Fibroblast of lung (primary cell): ENCODE data around the gene PPM1D. TPM values are rescaled to one million over a fixed set of nuclear protein-coding genes. Genes with fewer than 3 reads are reported as not detected.
"Not testable (repeated sequence)": the region's sequence is repeated elsewhere in the genome, so short reads cannot be mapped to it uniquely, and the experiment has no call there.

Source experiments
- DNase-seq, 2 donors: peaks; one replicate each; pipeline versions ENCODE4 v3.0.0 to v3.0.0-alpha.2; 2010; ENCODE audit warnings: low read depth in 2 of 2
- H2AFZ ChIP-seq: 2 replicates; pipeline ENCODE4 v1.5.1; 2012; ENCODE audit warnings: low read length, control low read depth, inconsistent platforms
- H3K27ac ChIP-seq: 2 replicates; pipeline ENCODE4 v1.5.1; 2011; ENCODE audit warnings: low read length, control low read depth; ENCODE audit not compliant: insufficient read depth
- H3K27me3 ChIP-seq: 2 replicates; pipeline ENCODE4 v1.5.1; 2011; ENCODE audit warnings: mild to moderate bottlenecking, low read length; ENCODE audit not compliant: control insufficient read depth, insufficient read depth
- H3K36me3 ChIP-seq: 2 replicates; pipeline ENCODE4 v1.5.1; 2011; ENCODE audit warnings: low read length; ENCODE audit not compliant: control insufficient read depth, insufficient read depth
- H3K4me1 ChIP-seq: 2 replicates; pipeline ENCODE4 v1.5.1; 2011; ENCODE audit warnings: low read length; ENCODE audit not compliant: control insufficient read depth, insufficient read depth; ENCODE audit errors: extremely low read depth
- H3K4me2 ChIP-seq: 2 replicates; pipeline ENCODE4 v1.5.1; 2011; ENCODE audit warnings: low read length, control low read depth; ENCODE audit not compliant: insufficient read depth; ENCODE audit errors: extremely low read depth
- H3K4me3 ChIP-seq, 4 experiments: fragments of 200-600 bp in 1 of 4; sonication (generic) in 1 of 4; replicated peaks in 1 of 4; 2 replicates each; pipeline ENCODE4 v1.5.1; 2011 to 2016; ENCODE audit warnings: low read length in 4 of 4, low read depth in 3 of 4, mild to moderate bottlenecking in 3 of 4, control low read depth in 2 of 4, inconsistent platforms in 1 of 4, mixed read lengths in 1 of 4; ENCODE audit not compliant: insufficient read depth in 1 of 4; ENCODE audit errors: control extremely low read depth in 1 of 4
- H3K79me2 ChIP-seq: 2 replicates; pipeline ENCODE4 v1.5.1; 2012; ENCODE audit warnings: mild to moderate bottlenecking, low read length, inconsistent platforms; ENCODE audit not compliant: control insufficient read depth, insufficient read depth
- H3K9ac ChIP-seq: 2 replicates; pipeline ENCODE4 v1.5.1; 2011; ENCODE audit warnings: mild to moderate bottlenecking, low read length, control low read depth; ENCODE audit not compliant: insufficient read depth
- H3K9me3 ChIP-seq: 2 replicates; pipeline ENCODE4 v1.5.1; 2012; ENCODE audit warnings: low read depth, low read length; ENCODE audit not compliant: control insufficient read depth, insufficient read depth
- H4K20me1 ChIP-seq: 2 replicates; pipeline ENCODE4 v1.5.1; 2011; ENCODE audit warnings: low read length; ENCODE audit not compliant: control insufficient read depth, insufficient read depth; ENCODE audit errors: extremely low read depth
- CTCF ChIP-seq, 2 donors: IDR thresholded peaks in 1 of 2; conservative IDR thresholded peaks in 1 of 2; 1 replicate in 1 of 2; 2 replicates in 1 of 2; pipeline ENCODE4 v1.5.1; 2011 to 2012; ENCODE audit warnings: low read length in 2 of 2, control low read depth in 1 of 2, inconsistent platforms in 1 of 2, low read depth in 1 of 2, mild to moderate bottlenecking in 1 of 2
- EZH2 ChIP-seq: IDR thresholded peaks from 2 replicates; pipeline ENCODE4 v1.5.1; 2012; ENCODE audit warnings: low read length, control low read depth, mild to moderate bottlenecking; ENCODE audit errors: missing control alignments
- polyA plus RNA-seq, 2 donors: library from polyadenylated mRNA; depleted of rRNA in 1 of 2; stranded (reverse) in 1 of 2; unstranded in 1 of 2; fragments of >200 nt; gene quantifications; 2 replicates each; pipeline ENCODE4 v1.2.1, GENCODE V29; 2011 to 2012; ENCODE audit warnings: missing spikeins in 1 of 2
- total RNA-seq: library from RNA; depleted of rRNA; stranded (reverse); fragments of >200 nt; gene quantifications from 2 replicates; pipeline ENCODE4 v1.2.1, GENCODE V29; 2014

PPM1D gene
- total and polyA plus RNA-seq, 2 donors (not counting 1 experiment from before 2014, with no cell fraction given): 6.8 to 12.4 TPM

GRCh38 chr17:60604686-60605334 lies 4.8 kb downstream of the PPM1D start:
- H3K4me3 ChIP-seq: peak overlapping the region in 1 of 4 experiments; percentile 6
- H3K4me1 ChIP-seq: no peaks in the 10 kb centered on the region
- H3K27ac ChIP-seq: no peak overlapping the region
- no peaks in the 10 kb centered on the region for H3K36me3 ChIP-seq
- peak; percentile 41 to 88 for DNase-seq
- no peaks in the 10 kb centered on the region for H3K9me3 ChIP-seq
- H3K79me2 ChIP-seq: peaks cover 90% of the 10 kb centered on the region
- TF ChIP-seq EZH2: no peak
- no peak for TF ChIP-seq CTCF (conservative IDR thresholded peaks at IDR 0.05 in 1 of 2, IDR thresholded peaks at IDR 0.05 in 1 of 2; ENCODE audit: low read depth in 1 of 2, low read length in 2 of 2)
- no peaks in the 10 kb centered on the region for H4K20me1 ChIP-seq
- H3K27me3 ChIP-seq: no peaks in the 10 kb centered on the region
- no peak overlapping the region for H3K9ac ChIP-seq
- H3K4me2 ChIP-seq: no peak overlapping the region
- H2AFZ ChIP-seq: no peak overlapping the region

GRCh38 chr17:60606036-60606435 lies 6.0 kb downstream of the PPM1D start:
- TF ChIP-seq EZH2 (no peak), CTCF (conservative IDR thresholded peaks at IDR 0.05 in 1 of 2, IDR thresholded peaks at IDR 0.05 in 1 of 2; ENCODE audit: low read depth in 1 of 2, low read length in 2 of 2) (no peak)
- no peak for DNase-seq
- Histone ChIP-seq H3K4me2 (no peak overlapping the region), H3K36me3 (no peaks in the 10 kb centered on the region), H3K27ac (no peak overlapping the region), H3K4me3 (no peak overlapping the region), H3K4me1 (no peaks in the 10 kb centered on the region), H4K20me1 (no peaks in the 10 kb centered on the region), H3K79me2 (peaks cover 93% of the 10 kb centered on the region), H3K9ac (no peak overlapping the region), H3K9me3 (no peaks in the 10 kb centered on the region), H3K27me3 (no peaks in the 10 kb centered on the region), H2AFZ (no peak overlapping the region)

- Histone ChIP-seq H3K9me3 (no peaks in the 10 kb centered on the region), H3K4me3 (no peak overlapping the region), H3K27me3 (no peaks in the 10 kb centered on the region), H3K4me2 (no peak overlapping the region), H2AFZ (no peak overlapping the region), H3K36me3 (peaks cover 2% of the 10 kb centered on the region), H3K79me2 (peaks cover 86% of the 10 kb centered on the region), H3K27ac (no peak overlapping the region), H4K20me1 (no peaks in the 10 kb centered on the region), H3K9ac (no peak overlapping the region), H3K4me1 (no peaks in the 10 kb centered on the region)
- TF ChIP-seq EZH2: no peak
- no peak for TF ChIP-seq CTCF (conservative IDR thresholded peaks at IDR 0.05 in 1 of 2, IDR thresholded peaks at IDR 0.05 in 1 of 2; ENCODE audit: low read depth in 1 of 2, low read length in 2 of 2)
- peak; percentile 37 to 72 for DNase-seq
Measured at GRCh38 chr17:60610473-60610872, 10.5 kb downstream of the PPM1D start.

GRCh38 chr17:60611321-60611720 lies 11.3 kb downstream of the PPM1D start:
- not testable (repeated sequence) for H3K9ac ChIP-seq, H3K9me3 ChIP-seq, H4K20me1 ChIP-seq, H3K4me1 ChIP-seq, H3K27ac ChIP-seq, H3K27me3 ChIP-seq, H3K4me2 ChIP-seq, H3K4me3 ChIP-seq, DNase-seq, H2AFZ ChIP-seq, H3K36me3 ChIP-seq
- peaks cover 81% of the 10 kb centered on the region for H3K79me2 ChIP-seq
